Ascending aorta (tissue), 2 donors: Measurements from ENCODE around the gene TRPM7. TPM values are rescaled to one million over a fixed set of nuclear protein-coding genes. Genes with fewer than 3 reads are reported as not detected.

Source experiments
- DNase-seq, 2 donors: peaks; one replicate each; pipeline ENCODE4 v3.0.0-alpha.2; 2019; ENCODE audit warnings: low spot score in 2 of 2
- H3K27ac ChIP-seq, 2 donors: fragments of 200-600 bp; sonication (generic); one replicate each; pipeline ENCODE4 v1.5.1; 2016 to 2017; ENCODE audit warnings: mild to moderate bottlenecking in 1 of 2
- H3K27me3 ChIP-seq: fragments of 200-600 bp; sonication (generic); one replicate; pipeline ENCODE4 v1.5.1; 2017
- H3K36me3 ChIP-seq, 2 donors: fragments of 200-600 bp; sonication (generic); one replicate each; pipeline ENCODE4 v1.5.1; 2016
- H3K4me1 ChIP-seq, 2 donors: fragments of 200-600 bp; sonication (generic); one replicate each; pipeline ENCODE4 v1.5.1; 2016 to 2017; ENCODE audit warnings: mild to moderate bottlenecking in 1 of 2
- H3K4me3 ChIP-seq, 2 donors: fragments of 200-600 bp; sonication (generic); one replicate each; pipeline ENCODE4 v1.5.1; 2016 to 2017; ENCODE audit warnings: mild to moderate bottlenecking in 1 of 2
- H3K9me3 ChIP-seq, 2 donors: fragments of 200-600 bp; sonication (generic); one replicate each; pipeline ENCODE4 v1.5.1; 2016
- CTCF ChIP-seq, 3 experiments: fragments of 200-600 bp in 2 of 3; fragments of 450-650 bp in 1 of 3; sonication (generic) in 2 of 3; IDR thresholded peaks; one replicate each; pipeline ENCODE4 v1.5.1; 2016 to 2019; ENCODE audit warnings: antibody characterized with exemption in 3 of 3, mild to moderate bottlenecking in 1 of 3, moderate library complexity in 1 of 3
- intact Hi-C: fragments of 100-400 bp; cut with DNase I; formaldehyde crosslinking; loops from one replicate; pipeline ENCODE4 v1.15.1; 2023
- total RNA-seq: library from RNA; depleted of rRNA; stranded (reverse); fragments of >200 nt; gene quantifications from one replicate; pipeline ENCODE4 v1.1.0, GENCODE V29; 2016

TRPM7 gene
- total RNA-seq, 1 donor from 2014 or later, result 24.1 TPM

GRCh38 chr15:50544368-50544767, 142.2 kb downstream of the TRPM7 start:
- no peak overlapping the region for H3K4me3 ChIP-seq
- DNase-seq, result no peak
- H3K36me3 ChIP-seq, result no peaks in the 10 kb centered on the region
- no peaks in the 10 kb centered on the region for H3K27me3 ChIP-seq
- TF ChIP-seq CTCF (IDR thresholded peaks at IDR 0.05), result no peak
- H3K27ac ChIP-seq, result no peak overlapping the region
- intact Hi-C loops, result no loop called here
- no peaks in the 10 kb centered on the region for H3K9me3 ChIP-seq
- H3K4me1 ChIP-seq, result no peaks in the 10 kb centered on the region

DNA sequence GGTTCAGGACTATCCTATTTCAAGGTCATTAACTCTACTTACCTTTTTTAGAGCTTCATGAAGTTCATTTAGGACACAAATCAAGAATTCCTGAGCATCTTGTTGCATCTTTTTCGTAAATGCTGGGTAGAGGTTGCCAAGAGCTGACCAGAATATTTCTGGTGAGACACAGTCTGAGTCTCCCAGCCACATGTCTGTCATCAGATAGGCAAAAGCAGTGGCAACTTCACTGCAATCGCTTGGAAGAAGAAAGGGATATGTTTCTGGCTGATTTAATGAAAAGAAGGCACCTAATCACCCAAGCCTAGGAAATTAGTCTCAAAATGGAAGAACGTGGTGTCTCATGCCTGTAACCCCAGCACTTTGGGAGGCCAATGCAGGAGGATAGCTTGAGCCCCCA, 143.0 kb downstream of the TRPM7 start:
- H3K27me3 ChIP-seq, result no peaks in the 10 kb centered on the region
- no peak for TF ChIP-seq CTCF (IDR thresholded peaks at IDR 0.05)

DNA sequence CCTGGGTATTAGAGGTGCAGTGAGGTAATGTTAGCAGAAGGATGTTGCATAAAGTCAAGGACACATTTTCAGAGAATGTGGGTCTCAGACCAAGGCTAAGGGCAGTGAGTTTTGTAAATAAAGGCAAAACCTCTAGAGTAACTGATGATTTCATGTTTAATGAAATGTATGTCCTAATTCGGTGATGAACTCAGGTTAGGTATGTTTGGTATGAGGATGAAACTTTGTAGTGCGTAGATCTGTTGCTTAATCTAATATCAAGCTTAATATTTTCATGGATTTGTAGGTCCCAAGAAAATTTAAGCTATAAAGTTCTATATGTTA, 143.7 kb downstream of the TRPM7 start:
- DNase-seq, result no peak
- Histone ChIP-seq H3K4me1 (no peaks in the 10 kb centered on the region), H3K36me3 (no peaks in the 10 kb centered on the region), H3K9me3 (no peaks in the 10 kb centered on the region), H3K27ac (no peak overlapping the region), H3K4me3 (no peak overlapping the region), H3K27me3 (no peaks in the 10 kb centered on the region)
- intact Hi-C loops, result no loop called here
- no peak for TF ChIP-seq CTCF (IDR thresholded peaks at IDR 0.05)

More for the DNA sequence above, 143.0 kb downstream of the TRPM7 start:
- DNase-seq, result no peak
- intact Hi-C loops, result no loop called here
- no peak overlapping the region for H3K4me3 ChIP-seq
- no peaks in the 10 kb centered on the region for H3K9me3 ChIP-seq
- H3K36me3 ChIP-seq, result no peaks in the 10 kb centered on the region
- no peak overlapping the region for H3K27ac ChIP-seq
- no peaks in the 10 kb centered on the region for H3K4me1 ChIP-seq

DNA sequence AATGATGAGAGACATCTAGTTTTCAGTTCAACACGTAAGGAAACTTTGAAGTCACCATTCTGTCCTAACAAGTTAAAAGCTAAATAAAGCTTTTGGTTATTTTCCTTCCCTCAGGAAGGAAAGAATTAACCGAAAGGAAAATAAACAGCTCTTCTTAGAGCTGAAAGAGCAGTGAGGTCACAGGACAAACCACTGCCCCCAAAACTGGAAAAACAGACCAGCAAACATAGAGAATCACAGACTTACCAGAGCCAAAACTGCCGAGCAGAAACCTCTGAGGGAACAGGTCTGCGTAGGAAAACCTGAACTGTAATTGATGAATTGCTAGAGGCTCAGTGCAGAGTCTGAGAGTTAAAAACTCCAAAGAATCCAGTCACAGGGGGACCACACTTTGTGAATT, 154.8 kb downstream of the TRPM7 start:
- no peak for DNase-seq
- Histone ChIP-seq H3K9me3 (no peaks in the 10 kb centered on the region), H3K4me1 (no peaks in the 10 kb centered on the region), H3K36me3 (no peaks in the 10 kb centered on the region), H3K27me3 (no peaks in the 10 kb centered on the region), H3K27ac (no peak overlapping the region), H3K4me3 (no peak overlapping the region)
- no peak for TF ChIP-seq CTCF (IDR thresholded peaks at IDR 0.05)
- intact Hi-C loops, result no loop called here

- intact Hi-C loops, result no loop called here
- Histone ChIP-seq H3K27ac (no peak overlapping the region), H3K4me1 (no peaks in the 10 kb centered on the region), H3K36me3 (no peaks in the 10 kb centered on the region), H3K27me3 (no peaks in the 10 kb centered on the region), H3K9me3 (no peaks in the 10 kb centered on the region), H3K4me3 (no peak overlapping the region)
- no peak for DNase-seq
- no peak for TF ChIP-seq CTCF (IDR thresholded peaks at IDR 0.05)
These were observed 155.4 kb downstream of the TRPM7 start for GRCh38 chr15:50531163-50531562.

- intact Hi-C loops, result no loop called here
- no peak for DNase-seq
- no peaks in the 10 kb centered on the region for H3K27me3 ChIP-seq
- H3K27ac ChIP-seq, result no peak overlapping the region
- no peaks in the 10 kb centered on the region for H3K36me3 ChIP-seq
- no peak overlapping the region for H3K4me3 ChIP-seq
- no peaks in the 10 kb centered on the region for H3K9me3 ChIP-seq
- no peaks in the 10 kb centered on the region for H3K4me1 ChIP-seq
- no peak for TF ChIP-seq CTCF (IDR thresholded peaks at IDR 0.05)
These were observed 162.7 kb downstream of the TRPM7 start for GRCh38 chr15:50523851-50524251.
